MM.1S (cell line): ENCODE results near the gene SIM1.

Experiments
- DNase-seq: peaks from one replicate; pipeline ENCODE4 v3.0.0-alpha.2; 2015
- H2AFZ ChIP-seq: fragments of 300-600 bp; sonication (generic); 2 replicates; pipeline ENCODE4 v1.6.0; 2016; ENCODE audit warnings: antibody characterized with exemption, low read length
- H3F3A ChIP-seq: fragments of 300-600 bp; sonication (generic); 2 replicates; pipeline ENCODE4 v1.6.1; 2016; ENCODE audit warnings: mild to moderate bottlenecking, antibody characterized with exemption, low read length, moderate library complexity, mixed read lengths; ENCODE audit not compliant: insufficient read depth
- H3K27ac ChIP-seq: fragments of 300-600 bp; sonication (generic); 2 replicates; pipeline ENCODE4 v1.5.1; 2016; ENCODE audit warnings: mild to moderate bottlenecking, low read length
- H3K27me3 ChIP-seq: fragments of 300-600 bp; sonication (generic); replicated peaks from 2 replicates; pipeline ENCODE4 v1.6.0; 2016; ENCODE audit warnings: low read length; ENCODE audit not compliant: insufficient read depth
- H3K36me3 ChIP-seq: fragments of 300-600 bp; sonication (generic); replicated peaks from 2 replicates; pipeline ENCODE4 v1.6.1; 2016; ENCODE audit warnings: mild to moderate bottlenecking, low read length, mixed read lengths; ENCODE audit not compliant: insufficient read depth
- H3K4me1 ChIP-seq: fragments of 300-600 bp; sonication (generic); 2 replicates; pipeline ENCODE4 v1.6.1; 2016; ENCODE audit warnings: low read length, mixed read lengths
- H3K4me2 ChIP-seq: fragments of 300-600 bp; sonication (generic); 2 replicates; pipeline ENCODE4 v1.6.0; 2016; ENCODE audit warnings: low read depth, low read length
- H3K4me3 ChIP-seq: fragments of 300-600 bp; sonication (generic); 2 replicates; pipeline ENCODE4 v1.5.1; 2016; ENCODE audit warnings: low read length, mixed read lengths
- H3K79me2 ChIP-seq: fragments of 300-600 bp; sonication (generic); 2 replicates; pipeline ENCODE4 v1.6.1; 2016; ENCODE audit warnings: mixed run types, low read length, mixed read lengths
- H3K9ac ChIP-seq: fragments of 300-600 bp; sonication (generic); 2 replicates; pipeline ENCODE4 v1.6.1; 2016; ENCODE audit warnings: low read length, mixed read lengths
- H3K9me2 ChIP-seq: fragments of 300-600 bp; sonication (generic); replicated peaks from 2 replicates; pipeline ENCODE4 v1.6.1; 2016; ENCODE audit warnings: mild to moderate bottlenecking, low read length, mixed read lengths; ENCODE audit not compliant: insufficient read depth
- H3K9me3 ChIP-seq: fragments of 300-600 bp; sonication (generic); replicated peaks from 2 replicates; pipeline ENCODE4 v1.6.1; 2016; ENCODE audit warnings: mild to moderate bottlenecking, low read length, mixed read lengths; ENCODE audit not compliant: insufficient read depth
- H4K20me1 ChIP-seq: fragments of 300-600 bp; sonication (generic); 2 replicates; pipeline ENCODE4 v1.6.1; 2016; ENCODE audit warnings: mild to moderate bottlenecking, low read length, moderate library complexity, mixed read lengths; ENCODE audit not compliant: insufficient read depth
- CTCF ChIP-seq: fragments of 300-600 bp; sonication (generic); IDR thresholded peaks from 2 replicates; pipeline ENCODE4 v1.5.1; 2016; ENCODE audit warnings: antibody characterized with exemption, low read length, mixed read lengths
- EZH2 ChIP-seq: fragments of 300-600 bp; sonication (generic); optimal IDR thresholded peaks from 2 replicates; pipeline ENCODE3; 2017; ENCODE audit warnings: low read depth, mild to moderate bottlenecking, antibody characterized with exemption, low read length, mixed read lengths
- EZH2phosphoT487 ChIP-seq: fragments of 300-600 bp; sonication (generic); IDR thresholded peaks from 2 replicates; pipeline ENCODE4 v1.6.1; 2018; ENCODE audit warnings: antibody characterized with exemption, low read length

Gene SIM1

GRCh38 chr6:100344761-100345160, 120.0 kb downstream of the SIM1 start:
- Histone ChIP-seq H3K27ac (no peak overlapping the region), H3F3A (no peaks in the 10 kb centered on the region), H3K4me2 (no peak overlapping the region), H2AFZ (no peak overlapping the region), H3K36me3 (no peaks in the 10 kb centered on the region), H3K9me2 (no peaks in the 10 kb centered on the region), H4K20me1 (no peaks in the 10 kb centered on the region), H3K9me3 (no peaks in the 10 kb centered on the region), H3K27me3 (no peaks in the 10 kb centered on the region), H3K79me2 (no peaks in the 10 kb centered on the region), H3K4me3 (no peak overlapping the region), H3K4me1 (no peaks in the 10 kb centered on the region), H3K9ac (no peak overlapping the region)
- TF ChIP-seq EZH2, result no peak
- DNase-seq, result no peak

- H3K9me2 ChIP-seq, result no peaks in the 10 kb centered on the region
- no peaks in the 10 kb centered on the region for H3F3A ChIP-seq
- TF ChIP-seq EZH2, result no peak
- no peaks in the 10 kb centered on the region for H3K36me3 ChIP-seq
- H3K4me2 ChIP-seq, result no peak overlapping the region
- H3K9ac ChIP-seq, result no peak overlapping the region
- H3K4me1 ChIP-seq, result no peaks in the 10 kb centered on the region
- no peaks in the 10 kb centered on the region for H3K79me2 ChIP-seq
- no peak overlapping the region for H3K27ac ChIP-seq
- no peaks in the 10 kb centered on the region for H3K9me3 ChIP-seq
- H2AFZ ChIP-seq, result no peak overlapping the region
- H3K4me3 ChIP-seq, result no peak overlapping the region
- H3K27me3 ChIP-seq, result no peaks in the 10 kb centered on the region
- H4K20me1 ChIP-seq, result no peaks in the 10 kb centered on the region
- no peak for DNase-seq
Observed at GRCh38 chr6:100344321-100344720, 120.4 kb downstream of the SIM1 start.

- no peak overlapping the region for H3K9ac ChIP-seq
- H2AFZ ChIP-seq, result no peak overlapping the region
- no peak for DNase-seq
- H3K4me2 ChIP-seq, result no peak overlapping the region
- H3K9me2 ChIP-seq, result no peaks in the 10 kb centered on the region
- H3K4me3 ChIP-seq, result no peak overlapping the region
- H3K9me3 ChIP-seq, result no peaks in the 10 kb centered on the region
- H3K27me3 ChIP-seq, result no peaks in the 10 kb centered on the region
- H3K27ac ChIP-seq, result no peak overlapping the region
- H4K20me1 ChIP-seq, result no peaks in the 10 kb centered on the region
- no peaks in the 10 kb centered on the region for H3K4me1 ChIP-seq
- H3K79me2 ChIP-seq, result no peaks in the 10 kb centered on the region
- TF ChIP-seq EZH2, result no peak
- no peak for TF ChIP-seq EZH2phosphoT487
- TF ChIP-seq CTCF, result no peak
- H3F3A ChIP-seq, result no peaks in the 10 kb centered on the region
- H3K36me3 ChIP-seq, result no peaks in the 10 kb centered on the region
Observed at GRCh38 chr6:100343316-100344077, 121.2 kb downstream of the SIM1 start.

- no peaks in the 10 kb centered on the region for H3K27me3 ChIP-seq
- no peak overlapping the region for H3K9ac ChIP-seq
- no peaks in the 10 kb centered on the region for H3K79me2 ChIP-seq
- H2AFZ ChIP-seq, result no peak overlapping the region
- H4K20me1 ChIP-seq, result no peaks in the 10 kb centered on the region
- no peaks in the 10 kb centered on the region for H3K9me3 ChIP-seq
- no peaks in the 10 kb centered on the region for H3K36me3 ChIP-seq
- no peak for DNase-seq
- H3K4me3 ChIP-seq, result no peak overlapping the region
- H3K27ac ChIP-seq, result no peak overlapping the region
- H3K9me2 ChIP-seq, result no peaks in the 10 kb centered on the region
- no peak overlapping the region for H3K4me2 ChIP-seq
- TF ChIP-seq CTCF (no peak), EZH2phosphoT487 (no peak), EZH2 (no peak)
- H3K4me1 ChIP-seq, result no peaks in the 10 kb centered on the region
- no peaks in the 10 kb centered on the region for H3F3A ChIP-seq
Observed at GRCh38 chr6:100342830-100343229, 121.9 kb downstream of the SIM1 start.
